ENCODE results near the gene OXCT1. TPM values are rescaled to one million over a fixed set of nuclear protein-coding genes. Genes with fewer than 3 reads are reported as not detected.

OXCT1 gene
- 35.2 and 57.5 TPM in 2 replicates for total RNA-seq

GRCh38 chr5:41869724-41870626 is at the start of gene OXCT1:
Gene OXCT1, minus strand, starts transcription at chr5:41870425. Its CDS starts 67 bp downstream, at chr5:41870358.

GRCh38 chr5:41903892-41904799 is 33.9 kb upstream of the OXCT1 start, which contains the start of gene RIMOC1:
Gene RIMOC1, plus strand, starts transcription at chr5:41904344. Its CDS starts 24 bp downstream, at chr5:41904368.

Other genes starting within 250 kb of the OXCT1 start
- 17.4 and 26.6 TPM in 2 replicates for gene RIMOC1, start 33.9 kb upstream of the OXCT1 start, total RNA-seq
- 8.1 and 17.5 TPM in 2 replicates for gene FBXO4, start 54.9 kb upstream of the OXCT1 start, total RNA-seq